ENCODE data around the gene GFAP. TPM values are rescaled to one million over a fixed set of nuclear protein-coding genes. Genes with fewer than 3 reads are reported as not detected.

The GFAP gene
- total RNA-seq (2022; extraction: Qiagen RNA extraction) = 0.55 to 0.86 TPM (median 0.75 TPM) in 5 replicates

GRCh38 chr17:44915321-44915726 is at the start of gene GFAP:
GFAP (minus strand) TSS chr17:44915500; CDS start chr17:44915486, 14 bp downstream.

GRCh38 chr17:44947461-44948314 is 32.4 kb upstream of the GFAP start, which contains the start of gene KIF18B:
KIF18B (minus strand) TSS chr17:44947773; CDS start chr17:44936344, 11,429 bp downstream.

GRCh38 chr17:44899074-44899782 is 16.1 kb downstream of the GFAP start, which contains the start of gene EFTUD2:
EFTUD2 (minus strand) TSS chr17:44899445; CDS start chr17:44894521, 4,924 bp downstream.

Other genes with a start within 250 kb of the GFAP start
- gene CCDC43, start 225.7 kb downstream of the GFAP start, total RNA-seq (2022; extraction: Qiagen RNA extraction) = 24.0 to 40.5 TPM (median 28.2 TPM) in 5 replicates
- gene DBF4B, start 206.8 kb downstream of the GFAP start, total RNA-seq (2022; extraction: Qiagen RNA extraction) = 26.4 to 31.7 TPM (median 29.2 TPM) in 5 replicates
- 1.5 to 2.8 TPM (median 2.2 TPM) in 5 replicates for gene ADAM11, start 156.5 kb downstream of the GFAP start, total RNA-seq (2022; extraction: Qiagen RNA extraction)
- 27.9 to 34.7 TPM (median 33.1 TPM) in 5 replicates for gene GJC1, start 85.2 kb downstream of the GFAP start, total RNA-seq (2022; extraction: Qiagen RNA extraction)
- gene HIGD1B, start 67.6 kb downstream of the GFAP start, total RNA-seq (2022; extraction: Qiagen RNA extraction) = not detected in 5 replicates
- gene EFTUD2, start 16.1 kb downstream of the GFAP start, total RNA-seq (2022; extraction: Qiagen RNA extraction) = 138 to 173 TPM (median 143 TPM) in 5 replicates
- gene KIF18B, start 32.3 kb upstream of the GFAP start, total RNA-seq (2022; extraction: Qiagen RNA extraction) = 26.8 to 41.2 TPM (median 40.1 TPM) in 5 replicates
- gene C1QL1, start 52.8 kb upstream of the GFAP start, total RNA-seq (2022; extraction: Qiagen RNA extraction) = 14.7 to 35.1 TPM (median 30.0 TPM) in 5 replicates
- 18.4 to 23.0 TPM (median 21.1 TPM) in 5 replicates for gene DCAKD, start 136.1 kb upstream of the GFAP start, total RNA-seq (2022; extraction: Qiagen RNA extraction)
- 161 to 347 TPM (median 170 TPM) in 5 replicates for gene NMT1, start 145.8 kb upstream of the GFAP start, total RNA-seq (2022; extraction: Qiagen RNA extraction)
- gene PLCD3, start 217.0 kb upstream of the GFAP start, total RNA-seq (2022; extraction: Qiagen RNA extraction) = 148 to 216 TPM (median 192 TPM) in 5 replicates
- 6.4 to 8.9 TPM (median 8.3 TPM) in 5 replicates for gene ACBD4, start 220.2 kb upstream of the GFAP start, total RNA-seq (2022; extraction: Qiagen RNA extraction)
- 43.5 to 55.3 TPM (median 49.2 TPM) in 5 replicates for gene HEXIM1, start 233.0 kb upstream of the GFAP start, total RNA-seq (2022; extraction: Qiagen RNA extraction)
- gene HEXIM2, start 246.4 kb upstream of the GFAP start, total RNA-seq (2022; extraction: Qiagen RNA extraction) = 15.2 to 18.4 TPM (median 16.6 TPM) in 5 replicates